Measurements from ENCODE around the gene CLGN. TPM values are rescaled to one million over a fixed set of nuclear protein-coding genes. Genes with fewer than 3 reads are reported as not detected.

CLGN gene
- polyA plus RNA-seq, 4 donors = 0.38 to 0.88 TPM; not detected in 2

DNA sequence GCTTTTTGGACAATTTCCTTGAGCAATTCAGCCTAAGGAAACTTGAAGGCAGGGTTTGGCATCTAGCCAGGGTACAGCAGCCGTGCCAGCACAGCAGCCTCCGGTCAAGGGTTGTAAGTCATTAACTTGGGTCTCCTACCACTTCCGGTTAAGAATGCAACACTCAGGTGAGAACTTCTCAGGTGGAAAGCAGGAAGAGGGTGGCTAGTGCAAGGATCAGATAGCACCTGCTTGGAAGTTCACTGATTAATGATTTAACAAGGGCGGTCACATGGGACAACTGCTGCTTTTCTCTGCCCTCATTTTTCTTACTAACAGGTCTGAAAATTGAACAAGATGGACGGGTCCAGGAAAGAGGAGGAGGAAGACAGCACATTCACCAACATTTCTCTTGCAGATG, 84.1 kb downstream of the CLGN start:
- Histone ChIP-seq H3K27ac (ENCODE audit: low read depth in 1 of 3, low read length in 2 of 3) (peak overlapping the region in 2 of 3 donors; percentile 41 to 83), H3K36me3 (ENCODE audit: control insufficient read depth in 3 of 3, insufficient read depth in 2 of 3, low read depth in 1 of 3, low read length in 3 of 3) (peaks cover 0 to 3% (median 0%) of the 10 kb centered on the region in 3 donors), H3K4me3 (ENCODE audit: low read depth in 1 of 3, low read length in 3 of 3) (peak overlapping the region in 1 of 3 donors; percentile 19), H3K27me3 (ENCODE audit: control insufficient read depth in 3 of 3, insufficient read depth in 3 of 3, low read length in 3 of 3) (no peaks in the 10 kb centered on the region), H3K9me3 (ENCODE audit: control insufficient read depth in 2 of 2, insufficient read depth in 1 of 2, low read depth in 1 of 2, low read length in 1 of 2) (peaks cover 0 to 16% of the 10 kb centered on the region in 2 donors), H3K4me1 (ENCODE audit: control insufficient read depth in 3 of 3, insufficient read depth in 2 of 3, low read depth in 1 of 3, low read length in 2 of 3) (peaks cover 4 to 7% (median 6%) of the 10 kb centered on the region in 3 donors)
- WGBS, 3 donors = 4 to 21% (median 9%) methylated on average over 5 of the region's 5 CpGs
- DNase-seq (peak; percentile 95 to 99), FAIRE-seq (peak; percentile 94)

DNA sequence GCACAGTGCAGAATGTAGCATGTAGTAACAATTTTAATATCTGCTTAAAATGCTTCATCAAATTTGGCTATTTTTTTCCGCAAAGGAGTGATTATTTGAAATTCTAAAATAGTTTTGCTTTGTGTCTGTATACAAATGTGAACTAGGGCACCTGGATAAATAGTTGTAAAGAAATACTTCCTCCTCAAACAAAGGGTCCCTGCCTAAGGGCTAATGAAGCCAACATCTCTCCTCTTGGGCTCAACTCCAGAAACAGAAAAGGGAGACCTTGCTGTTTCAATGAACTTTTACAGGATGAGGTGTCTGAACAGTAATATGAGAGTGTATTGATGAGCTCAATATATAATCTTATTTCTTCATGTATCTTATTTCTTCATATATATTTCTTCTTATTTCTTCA, 84.8 kb downstream of the CLGN start:
- Histone ChIP-seq H3K27me3 (ENCODE audit: control insufficient read depth in 3 of 3, insufficient read depth in 3 of 3, low read length in 3 of 3) (no peaks in the 10 kb centered on the region), H3K9me3 (ENCODE audit: control insufficient read depth in 2 of 2, insufficient read depth in 1 of 2, low read depth in 1 of 2, low read length in 1 of 2) (peaks cover 0 to 16% of the 10 kb centered on the region in 2 donors), H3K4me1 (ENCODE audit: control insufficient read depth in 3 of 3, insufficient read depth in 2 of 3, low read depth in 1 of 3, low read length in 2 of 3) (peaks cover 4 to 7% (median 6%) of the 10 kb centered on the region in 3 donors), H3K36me3 (ENCODE audit: control insufficient read depth in 3 of 3, insufficient read depth in 2 of 3, low read depth in 1 of 3, low read length in 3 of 3) (peaks cover 0 to 3% (median 0%) of the 10 kb centered on the region in 3 donors), H3K4me3 (ENCODE audit: low read depth in 1 of 3, low read length in 3 of 3) (no peak overlapping the region), H3K27ac (ENCODE audit: low read depth in 1 of 3, low read length in 2 of 3) (peak overlapping the region in 2 of 3 donors; percentile 3 to 83)
- no peak for DNase-seq
- FAIRE-seq = peak; percentile 41
- WGBS, 3 donors = 46 to 77% (median 56%) methylated on average over 1 of the region's 1 CpG

Other genes with a start within 250 kb of the CLGN start
- gene SCOC, start 54.0 kb downstream of the CLGN start, polyA plus RNA-seq = 10 to 100 TPM; 55.9 to 81.9 (median 67.8) TPM
- not detected for gene MGAT4D, start 70.6 kb upstream of the CLGN start, polyA plus RNA-seq
- gene ELMOD2, start 96.5 kb upstream of the CLGN start, polyA plus RNA-seq = 10 to 100 TPM in 1 of 4 donors, 1 to 10 TPM in 3; 5.6 to 36.3 (median 7.6) TPM
- gene UCP1, start 141.3 kb upstream of the CLGN start, polyA plus RNA-seq = under 1 TPM in 1 of 4 donors, not detected in 3; 0.04 TPM

Data from small intestine (tissue), 7 donors.